ENCODE results near the gene CHD2. TPM values are rescaled to one million over a fixed set of nuclear protein-coding genes. Genes with fewer than 3 reads are reported as not detected.

Gene CHD2
- total RNA-seq, 2 donors from 2014 or later: 76.3 to 137 TPM

- Histone ChIP-seq H3K36me3 (no peaks in the 10 kb centered on the region), H3K27me3 (replicated peaks; ENCODE audit: insufficient read depth) (no peaks in the 10 kb centered on the region), H3K4me1 (replicated peaks) (peaks cover 3% of the 10 kb centered on the region), H3K9me3 (no peaks in the 10 kb centered on the region), H3K4me3 (no peak overlapping the region), H3K27ac (no peak overlapping the region)
- DNase-seq (ENCODE audit: low spot score): no peak
- intact Hi-C loops (cut with DNase I): no loop called here
- TF ChIP-seq, protein P1, sequence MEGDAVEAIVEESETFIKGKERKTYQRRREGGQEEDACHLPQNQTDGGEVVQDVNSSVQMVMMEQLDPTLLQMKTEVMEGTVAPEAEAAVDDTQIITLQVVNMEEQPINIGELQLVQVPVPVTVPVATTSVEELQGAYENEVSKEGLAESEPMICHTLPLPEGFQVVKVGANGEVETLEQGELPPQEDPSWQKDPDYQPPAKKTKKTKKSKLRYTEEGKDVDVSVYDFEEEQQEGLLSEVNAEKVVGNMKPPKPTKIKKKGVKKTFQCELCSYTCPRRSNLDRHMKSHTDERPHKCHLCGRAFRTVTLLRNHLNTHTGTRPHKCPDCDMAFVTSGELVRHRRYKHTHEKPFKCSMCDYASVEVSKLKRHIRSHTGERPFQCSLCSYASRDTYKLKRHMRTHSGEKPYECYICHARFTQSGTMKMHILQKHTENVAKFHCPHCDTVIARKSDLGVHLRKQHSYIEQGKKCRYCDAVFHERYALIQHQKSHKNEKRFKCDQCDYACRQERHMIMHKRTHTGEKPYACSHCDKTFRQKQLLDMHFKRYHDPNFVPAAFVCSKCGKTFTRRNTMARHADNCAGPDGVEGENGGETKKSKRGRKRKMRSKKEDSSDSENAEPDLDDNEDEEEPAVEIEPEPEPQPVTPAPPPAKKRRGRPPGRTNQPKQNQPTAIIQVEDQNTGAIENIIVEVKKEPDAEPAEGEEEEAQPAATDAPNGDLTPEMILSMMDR (IDR thresholded peaks at IDR 0.05): no peak
- TF ChIP-seq POLR2A (IDR thresholded peaks at IDR 0.05): no peak
- TF ChIP-seq POLR2AphosphoS5 (IDR thresholded peaks at IDR 0.05): no peak
- 95% methylated on average over 8 of the region's 8 CpGs for WGBS
Measured at GRCh38 chr15:92932946-92933649, 33.0 kb downstream of the CHD2 start.

DNA sequence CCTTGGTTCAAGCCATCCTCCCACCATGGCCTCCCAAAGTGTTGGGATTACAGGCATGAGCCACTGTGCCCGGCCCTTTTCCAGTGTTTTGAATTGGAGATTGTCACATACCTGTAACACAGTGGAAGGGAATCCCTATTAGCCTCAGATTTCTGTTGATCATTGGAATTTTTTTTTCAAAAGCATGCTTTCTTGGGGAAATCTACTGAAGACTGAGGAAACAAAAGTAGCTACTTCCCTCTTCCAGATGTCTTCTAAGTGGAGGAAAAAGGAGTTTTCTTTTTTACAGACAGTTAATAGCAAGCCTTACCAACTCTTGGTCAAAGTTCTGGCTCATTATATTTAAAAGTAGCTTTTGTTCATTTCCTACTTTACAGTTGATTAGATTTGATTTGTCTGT is 33.7 kb downstream of the CHD2 start:
- intact Hi-C loops (cut with DNase I): no loop called here
- peaks cover 3% of the 10 kb centered on the region for H3K4me1 ChIP-seq (replicated peaks)
- H3K4me3 ChIP-seq: no peak overlapping the region
- H3K36me3 ChIP-seq: no peaks in the 10 kb centered on the region
- H3K27me3 ChIP-seq (replicated peaks; ENCODE audit: insufficient read depth): no peaks in the 10 kb centered on the region
- TF ChIP-seq POLR2AphosphoS5 (IDR thresholded peaks at IDR 0.05) (no peak), POLR2A (IDR thresholded peaks at IDR 0.05) (no peak)
- TF ChIP-seq, protein P1 (IDR thresholded peaks at IDR 0.05): no peak
- WGBS: 94% methylated on average over 1 of the region's 1 CpG
- DNase-seq (ENCODE audit: low spot score): no peak
- H3K9me3 ChIP-seq: no peaks in the 10 kb centered on the region
- H3K27ac ChIP-seq: no peak overlapping the region

- no peaks in the 10 kb centered on the region for H3K27me3 ChIP-seq (replicated peaks; ENCODE audit: insufficient read depth)
- no peak overlapping the region for H3K27ac ChIP-seq
- DNase-seq (ENCODE audit: low spot score): no peak
- intact Hi-C loops (cut with DNase I): no loop called here
- WGBS: 86% methylated on average over 6 of the region's 6 CpGs
- no peak for TF ChIP-seq POLR2A (IDR thresholded peaks at IDR 0.05)
- TF ChIP-seq POLR2AphosphoS5 (IDR thresholded peaks at IDR 0.05): no peak
- TF ChIP-seq, protein P1 (IDR thresholded peaks at IDR 0.05): no peak
- no peak overlapping the region for H3K4me3 ChIP-seq
- peaks cover 4 to 6% of the 10 kb centered on the region in 2 donors for H3K36me3 ChIP-seq
- no peaks in the 10 kb centered on the region for H3K9me3 ChIP-seq
- H3K4me1 ChIP-seq (replicated peaks): peaks cover 3% of the 10 kb centered on the region
Measured at GRCh38 chr15:92934716-92935115, 34.6 kb downstream of the CHD2 start.

- H3K27me3 ChIP-seq (replicated peaks; ENCODE audit: insufficient read depth): no peaks in the 10 kb centered on the region
- no peak overlapping the region for H3K27ac ChIP-seq
- WGBS: 95% methylated on average over 2 of the region's 2 CpGs
- no peaks in the 10 kb centered on the region for H3K9me3 ChIP-seq
- TF ChIP-seq POLR2A (IDR thresholded peaks at IDR 0.05) (no peak), POLR2AphosphoS5 (IDR thresholded peaks at IDR 0.05) (no peak)
- TF ChIP-seq, protein P1 (IDR thresholded peaks at IDR 0.05): no peak
- intact Hi-C loops (cut with DNase I): no loop called here
- H3K36me3 ChIP-seq: peaks cover 9 to 11% of the 10 kb centered on the region in 2 donors
- H3K4me1 ChIP-seq (replicated peaks): peaks cover 3% of the 10 kb centered on the region
- no peak for DNase-seq (ENCODE audit: low spot score)
- H3K4me3 ChIP-seq: no peak overlapping the region
Measured at GRCh38 chr15:92936138-92936537, 36.0 kb downstream of the CHD2 start.

DNA sequence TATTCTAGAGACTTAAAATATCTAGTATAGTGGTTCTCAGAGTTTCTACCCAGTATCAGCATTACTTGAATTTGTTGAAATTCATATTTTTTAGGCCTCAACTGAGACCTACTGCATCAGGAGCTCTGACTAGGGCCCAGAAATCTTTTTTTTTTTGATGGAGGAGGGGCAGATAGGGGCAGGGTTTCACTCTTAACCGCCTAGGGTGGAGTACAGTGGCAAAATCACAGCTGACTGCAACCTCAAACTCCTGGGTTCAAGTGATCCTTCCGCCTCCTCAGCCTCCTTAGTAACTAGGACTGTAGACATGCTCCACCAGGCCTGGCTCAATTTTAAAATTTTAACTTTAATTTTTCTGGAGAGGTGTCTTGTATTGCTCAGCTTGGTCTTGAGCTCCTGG is 36.6 kb downstream of the CHD2 start:
- H3K27ac ChIP-seq: no peak overlapping the region
- peaks cover 3% of the 10 kb centered on the region for H3K4me1 ChIP-seq (replicated peaks)
- 96% methylated on average over 2 of the region's 2 CpGs for WGBS
- H3K36me3 ChIP-seq: peaks cover 9 to 11% of the 10 kb centered on the region in 2 donors
- H3K9me3 ChIP-seq: no peaks in the 10 kb centered on the region
- DNase-seq (ENCODE audit: low spot score): no peak
- H3K27me3 ChIP-seq (replicated peaks; ENCODE audit: insufficient read depth): no peaks in the 10 kb centered on the region
- no peak overlapping the region for H3K4me3 ChIP-seq
- no peak for TF ChIP-seq POLR2AphosphoS5 (IDR thresholded peaks at IDR 0.05)
- TF ChIP-seq, protein P1 (IDR thresholded peaks at IDR 0.05): no peak
- TF ChIP-seq POLR2A (IDR thresholded peaks at IDR 0.05): no peak
- intact Hi-C loops (cut with DNase I): no loop called here
